HepG2 (cell line): ENCODE measurements around the gene FAM83C. TPM values are rescaled to one million over a fixed set of nuclear protein-coding genes. Genes with fewer than 3 reads are reported as not detected.

Experiments used
- ATAC-seq: fragments of 200-7000 bp; cut with Tn5 transposase; 3 replicates; pipeline ENCODE4 v1.9.1; 2020; ENCODE audit warnings: mild to moderate bottlenecking, moderate library complexity
- BruUV-seq: library from RNA; stranded (reverse); fragments of 400-500 nt; replicated peaks from 2 replicates; lab custom pipeline; 2021; lab: Mats Ljungman, UMichigan
- CTCF ChIA-PET: fragments of 300-600 bp; formaldehyde crosslinking; extraction: SDS; loops from one replicate; lab custom pipeline; 2021; ENCODE audit warnings: low total read pairs, inconsistent platforms, low intra/inter-chr PET ratio; lab: Yijun Ruan, JAX
- POLR2A ChIA-PET: fragments of 350-600 bp; sonication (Branson Sonifier 250); formaldehyde crosslinking; loops from one replicate; lab custom pipeline; 2020; ENCODE audit warnings: antibody characterized with exemption, inconsistent platforms; lab: Yijun Ruan, JAX
- DNase-seq: peaks from one replicate; pipeline ENCODE4 v3.0.0-alpha.2; 2015; ENCODE audit warnings: low spot score
- FAIRE-seq: peaks from 3 replicates; lab custom pipeline; 2011; peaks lifted over from hg19 to GRCh38; lab: Jason Lieb, UNC
- H2AFZ ChIP-seq: one replicate; pipeline ENCODE4 v1.6.1; 2011; ENCODE audit warnings: low read length, inconsistent platforms
- H3K27ac ChIP-seq: fragments of 300-600 bp; 3 replicates; pipeline ENCODE4 v1.8.0; 2011; ENCODE audit warnings: mixed run types, mild to moderate bottlenecking, mixed read lengths, low read length, inconsistent platforms; ENCODE audit not compliant: insufficient read depth; ENCODE audit errors: extremely low read length
- H3K27me3 ChIP-seq, 2 experiments: fragments of 200-600 bp in 1 of 2; 2 replicates in 1 of 2; 3 replicates in 1 of 2; pipeline versions ENCODE4 v1.6.0 to v1.8.0; 2011; ENCODE audit warnings: low read length in 2 of 2, mild to moderate bottlenecking in 2 of 2, moderate library complexity in 2 of 2, inconsistent platforms in 1 of 2; ENCODE audit not compliant: insufficient read depth in 2 of 2, control insufficient read depth in 1 of 2
- H3K36me3 ChIP-seq, 2 experiments: fragments of 200-600 bp in 1 of 2; replicated peaks in 1 of 2; 2 replicates in 1 of 2; 3 replicates in 1 of 2; pipeline versions ENCODE4 v1.5.1 to v1.8.0; 2011; ENCODE audit warnings: low read length in 2 of 2, inconsistent platforms in 1 of 2; ENCODE audit not compliant: insufficient read depth in 2 of 2, control insufficient read depth in 1 of 2
- H3K4me1 ChIP-seq: 2 replicates; pipeline ENCODE4 v1.5.1; 2012; ENCODE audit warnings: low read length, inconsistent platforms; ENCODE audit not compliant: insufficient read depth
- H3K4me2 ChIP-seq: 2 replicates; pipeline ENCODE4 v1.6.0; 2011; ENCODE audit warnings: low read depth, low read length, inconsistent platforms
- H3K4me3 ChIP-seq, 3 experiments: fragments of 200-600 bp in 1 of 3; sonication (generic), shearing (Covaris generic) in 1 of 3; replicated peaks in 1 of 3; 2 replicates each; pipeline ENCODE4 v1.5.1; 2011 to 2016; ENCODE audit warnings: low read length in 3 of 3, inconsistent platforms in 2 of 3, low read depth in 2 of 3, mild to moderate bottlenecking in 2 of 3, control low read depth in 1 of 3, mixed read lengths in 1 of 3; ENCODE audit not compliant: insufficient read depth in 1 of 3
- H3K79me2 ChIP-seq: one replicate; pipeline ENCODE4 v1.6.1; 2011; ENCODE audit warnings: low read length, inconsistent platforms; ENCODE audit not compliant: insufficient read depth
- H3K9ac ChIP-seq: 2 replicates; pipeline ENCODE4 v1.6.0; 2011; ENCODE audit warnings: mild to moderate bottlenecking, low read depth, low read length, inconsistent platforms; ENCODE audit not compliant: insufficient read depth
- H3K9me3 ChIP-seq: 2 replicates; pipeline ENCODE4 v1.5.1; 2012; ENCODE audit warnings: mild to moderate bottlenecking, low read length
- H4K20me1 ChIP-seq: 2 replicates; pipeline ENCODE4 v1.6.0; 2011; ENCODE audit warnings: inconsistent platforms, mild to moderate bottlenecking, low read length, moderate library complexity; ENCODE audit not compliant: insufficient read depth
- BCL6 ChIP-seq: IDR thresholded peaks from 2 replicates; pipeline ENCODE4 v1.6.1; 2016; ENCODE audit warnings: missing genetic modification reagents, missing compliant biosample characterization
- ELF1 ChIP-seq: sonication (generic); formaldehyde crosslinking; IDR thresholded peaks from 2 replicates; pipeline ENCODE4 v1.4.0; 2020; ENCODE audit warnings: missing genetic modification reagents
- KDM5B ChIP-seq: sonication (generic); formaldehyde crosslinking; IDR thresholded peaks from 2 replicates; pipeline ENCODE4 v1.4.0; 2020; ENCODE audit warnings: missing genetic modification reagents, mild to moderate bottlenecking, borderline replicate concordance
- NCOR1 ChIP-seq: fragments of 200-600 bp; sonication (generic); IDR thresholded peaks from 2 replicates; pipeline ENCODE4 v1.7.0; 2017; ENCODE audit warnings: antibody characterized with exemption, low read length, borderline replicate concordance
- SAP130 ChIP-seq: IDR thresholded peaks from 2 replicates; pipeline ENCODE4 v1.6.1; 2016; ENCODE audit warnings: low read depth
- THAP11 ChIP-seq: IDR thresholded peaks from 2 replicates; pipeline ENCODE4 v1.6.1; 2016; ENCODE audit warnings: missing biosample characterization, missing genetic modification reagents
- ZMYM2 ChIP-seq: sonication (generic); formaldehyde crosslinking; IDR thresholded peaks from 2 replicates; pipeline ENCODE4 v1.8.0; 2022; ENCODE audit warnings: mild to moderate bottlenecking, missing genetic modification reagents
- ZMYM4 ChIP-seq: sonication (generic); formaldehyde crosslinking; IDR thresholded peaks from 2 replicates; pipeline ENCODE4 v1.8.1; 2023; ENCODE audit warnings: mild to moderate bottlenecking, missing genetic modification reagents
- ZNF383 ChIP-seq: sonication (generic); formaldehyde crosslinking; IDR thresholded peaks from 2 replicates; pipeline ENCODE4 v1.4.0; 2020; ENCODE audit warnings: missing genetic modification reagents, mild to moderate bottlenecking, borderline replicate concordance
- ZNF546 ChIP-seq: sonication (generic); formaldehyde crosslinking; conservative IDR thresholded peaks from 2 replicates; pipeline ENCODE4 v1.8.1; 2023; ENCODE audit warnings: mild to moderate bottlenecking, missing genetic modification reagents
- WGBS: methylation state at CpG from one replicate; pipeline ENCODE4 v1.1.6; 2017; ENCODE audit warnings: low lambda C conversion rate; 5-methylcytosine and 5-hydroxymethylcytosine counted together
- in situ Hi-C: cut with HindIII; loops from 2 replicates; pipeline ENCODE4 v1.10.0; 2017; ENCODE audit warnings: low pct_unique_long_range_greater_than_20kb; ENCODE audit not compliant: extremely low pct_ligation_motif_present
- intact Hi-C: fragments of 100-400 bp; cut with micrococcal nuclease; formaldehyde crosslinking; loops from one replicate; pipeline ENCODE4 v1.10.0; 2022; ENCODE audit not compliant: unreplicated experiment
- polyA plus RNA-seq, 8 experiments: library from polyadenylated mRNA; depleted of rRNA in 3 of 8; stranded (reverse) in 7 of 8; unstranded in 1 of 8; fragments of >200 nt; fragmentation: Illumina TruSeq in 4 of 8; extraction: Trizol in 4 of 8; gene quantifications; 2 replicates each; pipeline versions ENCODE4 v1.2.1 to v1.2.3, GENCODE V29; 2011 to 2016; ENCODE audit warnings: low read depth in 4 of 8, missing spikeins in 1 of 8, mixed read lengths in 1 of 8; ENCODE audit not compliant: insufficient read depth in 1 of 8
- total RNA-seq, 5 experiments: library from RNA; depleted of rRNA; stranded (reverse); fragments of >200 nt; fragmentation: Illumina TruSeq; extraction: Trizol; gene quantifications; 2 replicates each; pipeline ENCODE4 v1.2.3, GENCODE V29; 2016; ENCODE audit warnings: low read depth in 1 of 5
- TF ChIP-seq, protein P1 (sequence below): sonication (generic); formaldehyde crosslinking; IDR thresholded peaks from 2 replicates; pipeline ENCODE4 v1.4.0; 2020; ENCODE audit warnings: missing genetic modification reagents
- TF ChIP-seq, protein P2 (sequence below): fragments of 450-650 bp; IDR thresholded peaks from 2 replicates; pipeline ENCODE4 v1.6.1; 2017
- TF ChIP-seq, protein P3 (sequence below): sonication (generic); formaldehyde crosslinking; IDR thresholded peaks from 2 replicates; pipeline ENCODE4 v1.4.0; 2020; ENCODE audit warnings: mild to moderate bottlenecking, missing genetic modification reagents

Gene FAM83C
- total and polyA plus RNA-seq, 2 of the 13 experiments (the other 11 are each of a cell fraction or from before 2014, with no cell fraction given): 0.04 TPM; not detected in 1

DNA sequence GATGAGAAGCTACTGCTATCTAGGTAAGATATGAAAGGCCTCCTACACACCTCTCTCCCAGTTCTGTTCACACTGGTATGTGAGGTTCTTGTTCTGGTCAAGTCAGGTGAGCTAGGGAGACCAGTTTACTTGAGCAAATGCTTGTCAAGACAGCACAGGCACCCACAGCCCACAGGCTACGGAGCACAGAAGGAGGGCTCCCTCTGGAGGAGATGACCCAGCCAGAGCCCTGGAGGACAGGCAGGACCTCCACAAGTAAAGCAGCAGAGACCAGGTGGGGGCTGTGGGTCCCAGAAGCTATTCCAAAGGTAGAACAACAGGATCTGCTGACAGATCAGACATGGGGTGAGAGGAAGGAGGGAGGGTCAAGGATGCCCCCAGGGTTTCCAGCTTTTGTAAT, 27.5 kb downstream of the FAM83C start:
- CTCF ChIA-PET: interaction anchor here (1.0 to 1.6 kb wide), 2 partner anchors 119 to 168 kb away, joined by 3 to 6 read pairs; no protein-coding TSS in a partner anchor
- WGBS: 42% methylated on average over 1 of the region's 1 CpG
- H2AFZ ChIP-seq: no peak overlapping the region
- intact Hi-C loops: loop anchor here (1.0 to 5.0 kb wide), 2 partner anchors 168 to 287 kb away; no protein-coding TSS in a partner anchor
- peak; percentile 48 for ATAC-seq
- H3K27me3 ChIP-seq: no peaks in the 10 kb centered on the region
- no peak overlapping the region for H3K9ac ChIP-seq
- POLR2A ChIA-PET: interaction anchor here (0.6 to 3.8 kb wide), 7 partner anchors 10 to 388 kb away, joined by 3 to 27 read pairs (median 7); partner anchors contain the start of genes ACSS2, EDEM2 and EIF6
- in situ Hi-C loops: loop anchor here (5.0 to 10.0 kb wide), 3 partner anchors 47 to 390 kb away; partner anchors contain the start of genes ACSS2, EDEM2 and GGT7
- no peak overlapping the region for H3K4me3 ChIP-seq
- peaks cover 44% of the 10 kb centered on the region for H3K4me1 ChIP-seq
- H4K20me1 ChIP-seq: no peaks in the 10 kb centered on the region
- H3K36me3 ChIP-seq: no peaks in the 10 kb centered on the region
- peak; percentile 55 for FAIRE-seq
- no peaks in the 10 kb centered on the region for H3K79me2 ChIP-seq
- BruUV-seq: no TSS peak
- H3K27ac ChIP-seq: no peak overlapping the region
- peak; percentile 74 for DNase-seq
- H3K9me3 ChIP-seq: no peaks in the 10 kb centered on the region
- H3K4me2 ChIP-seq: no peak overlapping the region
- TF ChIP-seq NCOR1 (no peak), ZMYM2 (CRISPR knock-in tag) (no peak), ZMYM4 (no peak), ZNF383 (CRISPR knock-in tag) (0 out of 2 replicates have a peak, but pooled peaks have one; percentile 43), ELF1 (CRISPR knock-in tag) (no peak), KDM5B (CRISPR knock-in tag) (0 out of 2 replicates have a peak, but pooled peaks have one; percentile 35), SAP130 (CRISPR knock-in tag) (0 out of 2 replicates have a peak, but pooled peaks have one; percentile 33), ZNF546 (CRISPR knock-in tag) (no peak), BCL6 (CRISPR knock-in tag) (no peak), THAP11 (peak; percentile 53; the same call in 1 of the 2 replicates)
- TF ChIP-seq, protein P1, sequence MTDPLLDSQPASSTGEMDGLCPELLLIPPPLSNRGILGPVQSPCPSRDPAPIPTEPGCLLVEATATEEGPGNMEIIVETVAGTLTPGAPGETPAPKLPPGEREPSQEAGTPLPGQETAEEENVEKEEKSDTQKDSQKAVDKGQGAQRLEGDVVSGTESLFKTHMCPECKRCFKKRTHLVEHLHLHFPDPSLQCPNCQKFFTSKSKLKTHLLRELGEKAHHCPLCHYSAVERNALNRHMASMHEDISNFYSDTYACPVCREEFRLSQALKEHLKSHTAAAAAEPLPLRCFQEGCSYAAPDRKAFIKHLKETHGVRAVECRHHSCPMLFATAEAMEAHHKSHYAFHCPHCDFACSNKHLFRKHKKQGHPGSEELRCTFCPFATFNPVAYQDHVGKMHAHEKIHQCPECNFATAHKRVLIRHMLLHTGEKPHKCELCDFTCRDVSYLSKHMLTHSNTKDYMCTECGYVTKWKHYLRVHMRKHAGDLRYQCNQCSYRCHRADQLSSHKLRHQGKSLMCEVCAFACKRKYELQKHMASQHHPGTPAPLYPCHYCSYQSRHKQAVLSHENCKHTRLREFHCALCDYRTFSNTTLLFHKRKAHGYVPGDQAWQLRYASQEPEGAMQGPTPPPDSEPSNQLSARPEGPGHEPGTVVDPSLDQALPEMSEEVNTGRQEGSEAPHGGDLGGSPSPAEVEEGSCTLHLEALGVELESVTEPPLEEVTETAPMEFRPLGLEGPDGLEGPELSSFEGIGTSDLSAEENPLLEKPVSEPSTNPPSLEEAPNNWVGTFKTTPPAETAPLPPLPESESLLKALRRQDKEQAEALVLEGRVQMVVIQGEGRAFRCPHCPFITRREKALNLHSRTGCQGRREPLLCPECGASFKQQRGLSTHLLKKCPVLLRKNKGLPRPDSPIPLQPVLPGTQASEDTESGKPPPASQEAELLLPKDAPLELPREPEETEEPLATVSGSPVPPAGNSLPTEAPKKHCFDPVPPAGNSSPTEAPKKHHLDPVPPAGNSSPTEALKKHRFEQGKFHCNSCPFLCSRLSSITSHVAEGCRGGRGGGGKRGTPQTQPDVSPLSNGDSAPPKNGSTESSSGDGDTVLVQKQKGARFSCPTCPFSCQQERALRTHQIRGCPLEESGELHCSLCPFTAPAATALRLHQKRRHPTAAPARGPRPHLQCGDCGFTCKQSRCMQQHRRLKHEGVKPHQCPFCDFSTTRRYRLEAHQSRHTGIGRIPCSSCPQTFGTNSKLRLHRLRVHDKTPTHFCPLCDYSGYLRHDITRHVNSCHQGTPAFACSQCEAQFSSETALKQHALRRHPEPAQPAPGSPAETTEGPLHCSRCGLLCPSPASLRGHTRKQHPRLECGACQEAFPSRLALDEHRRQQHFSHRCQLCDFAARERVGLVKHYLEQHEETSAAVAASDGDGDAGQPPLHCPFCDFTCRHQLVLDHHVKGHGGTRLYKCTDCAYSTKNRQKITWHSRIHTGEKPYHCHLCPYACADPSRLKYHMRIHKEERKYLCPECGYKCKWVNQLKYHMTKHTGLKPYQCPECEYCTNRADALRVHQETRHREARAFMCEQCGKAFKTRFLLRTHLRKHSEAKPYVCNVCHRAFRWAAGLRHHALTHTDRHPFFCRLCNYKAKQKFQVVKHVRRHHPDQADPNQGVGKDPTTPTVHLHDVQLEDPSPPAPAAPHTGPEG (CRISPR knock-in tag): no peak
- TF ChIP-seq, protein P2, sequence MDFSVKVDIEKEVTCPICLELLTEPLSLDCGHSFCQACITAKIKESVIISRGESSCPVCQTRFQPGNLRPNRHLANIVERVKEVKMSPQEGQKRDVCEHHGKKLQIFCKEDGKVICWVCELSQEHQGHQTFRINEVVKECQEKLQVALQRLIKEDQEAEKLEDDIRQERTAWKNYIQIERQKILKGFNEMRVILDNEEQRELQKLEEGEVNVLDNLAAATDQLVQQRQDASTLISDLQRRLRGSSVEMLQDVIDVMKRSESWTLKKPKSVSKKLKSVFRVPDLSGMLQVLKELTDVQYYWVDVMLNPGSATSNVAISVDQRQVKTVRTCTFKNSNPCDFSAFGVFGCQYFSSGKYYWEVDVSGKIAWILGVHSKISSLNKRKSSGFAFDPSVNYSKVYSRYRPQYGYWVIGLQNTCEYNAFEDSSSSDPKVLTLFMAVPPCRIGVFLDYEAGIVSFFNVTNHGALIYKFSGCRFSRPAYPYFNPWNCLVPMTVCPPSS: no peak
- TF ChIP-seq, protein P3, sequence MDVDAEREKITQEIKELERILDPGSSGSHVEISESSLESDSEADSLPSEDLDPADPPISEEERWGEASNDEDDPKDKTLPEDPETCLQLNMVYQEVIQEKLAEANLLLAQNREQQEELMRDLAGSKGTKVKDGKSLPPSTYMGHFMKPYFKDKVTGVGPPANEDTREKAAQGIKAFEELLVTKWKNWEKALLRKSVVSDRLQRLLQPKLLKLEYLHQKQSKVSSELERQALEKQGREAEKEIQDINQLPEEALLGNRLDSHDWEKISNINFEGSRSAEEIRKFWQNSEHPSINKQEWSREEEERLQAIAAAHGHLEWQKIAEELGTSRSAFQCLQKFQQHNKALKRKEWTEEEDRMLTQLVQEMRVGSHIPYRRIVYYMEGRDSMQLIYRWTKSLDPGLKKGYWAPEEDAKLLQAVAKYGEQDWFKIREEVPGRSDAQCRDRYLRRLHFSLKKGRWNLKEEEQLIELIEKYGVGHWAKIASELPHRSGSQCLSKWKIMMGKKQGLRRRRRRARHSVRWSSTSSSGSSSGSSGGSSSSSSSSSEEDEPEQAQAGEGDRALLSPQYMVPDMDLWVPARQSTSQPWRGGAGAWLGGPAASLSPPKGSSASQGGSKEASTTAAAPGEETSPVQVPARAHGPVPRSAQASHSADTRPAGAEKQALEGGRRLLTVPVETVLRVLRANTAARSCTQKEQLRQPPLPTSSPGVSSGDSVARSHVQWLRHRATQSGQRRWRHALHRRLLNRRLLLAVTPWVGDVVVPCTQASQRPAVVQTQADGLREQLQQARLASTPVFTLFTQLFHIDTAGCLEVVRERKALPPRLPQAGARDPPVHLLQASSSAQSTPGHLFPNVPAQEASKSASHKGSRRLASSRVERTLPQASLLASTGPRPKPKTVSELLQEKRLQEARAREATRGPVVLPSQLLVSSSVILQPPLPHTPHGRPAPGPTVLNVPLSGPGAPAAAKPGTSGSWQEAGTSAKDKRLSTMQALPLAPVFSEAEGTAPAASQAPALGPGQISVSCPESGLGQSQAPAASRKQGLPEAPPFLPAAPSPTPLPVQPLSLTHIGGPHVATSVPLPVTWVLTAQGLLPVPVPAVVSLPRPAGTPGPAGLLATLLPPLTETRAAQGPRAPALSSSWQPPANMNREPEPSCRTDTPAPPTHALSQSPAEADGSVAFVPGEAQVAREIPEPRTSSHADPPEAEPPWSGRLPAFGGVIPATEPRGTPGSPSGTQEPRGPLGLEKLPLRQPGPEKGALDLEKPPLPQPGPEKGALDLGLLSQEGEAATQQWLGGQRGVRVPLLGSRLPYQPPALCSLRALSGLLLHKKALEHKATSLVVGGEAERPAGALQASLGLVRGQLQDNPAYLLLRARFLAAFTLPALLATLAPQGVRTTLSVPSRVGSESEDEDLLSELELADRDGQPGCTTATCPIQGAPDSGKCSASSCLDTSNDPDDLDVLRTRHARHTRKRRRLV (CRISPR knock-in tag): no peak
